K562 (cell line): ENCODE results near the gene MXD3. TPM values are rescaled to one million over a fixed set of nuclear protein-coding genes. Genes with fewer than 3 reads are reported as not detected.

Source experiments
- BCL6 ChIP-seq: fragments of 250-450 bp; sonication (Bioruptor Pico); IDR thresholded peaks from 2 replicates; pipeline ENCODE4 v1.4.0; 2020
- ELF4 ChIP-seq: fragments of 450-650 bp; formaldehyde crosslinking; IDR thresholded peaks from 2 replicates; pipeline ENCODE4 v1.4.0; 2022; ENCODE audit warnings: missing genetic modification characterization
- HEY1 ChIP-seq: fragments of 250-450 bp; sonication (Bioruptor Pico); IDR thresholded peaks from 2 replicates; pipeline ENCODE4 v1.5.0; 2020; ENCODE audit warnings: mild to moderate bottlenecking, moderate library complexity, borderline replicate concordance
- L3MBTL2 ChIP-seq: fragments of 450-650 bp; IDR thresholded peaks from 2 replicates; pipeline ENCODE4 v1.6.1; 2016; ENCODE audit warnings: mild to moderate bottlenecking, moderate library complexity
- MEIS2 ChIP-seq: fragments of 450-650 bp; IDR thresholded peaks from 2 replicates; pipeline ENCODE4 v1.6.1; 2014; ENCODE audit warnings: mild to moderate bottlenecking; ENCODE audit not compliant: partially characterized antibody
- MTA2 ChIP-seq: fragments of 450-650 bp; IDR thresholded peaks from 2 replicates; pipeline ENCODE4 v1.6.1; 2016; ENCODE audit warnings: low read depth
- MXI1 ChIP-seq: IDR thresholded peaks from 2 replicates; pipeline ENCODE4 v1.6.1; 2011; ENCODE audit warnings: low read depth, mild to moderate bottlenecking, improper control_type of control experiment, low read length
- NCOA4 ChIP-seq: fragments of 450-650 bp; IDR thresholded peaks from 2 replicates; pipeline ENCODE4 v1.6.1; 2018; ENCODE audit warnings: mild to moderate bottlenecking; ENCODE audit not compliant: partially characterized antibody
- NFATC3 ChIP-seq: fragments of 450-650 bp; IDR thresholded peaks from 2 replicates; pipeline ENCODE4 v1.6.1; 2017; ENCODE audit warnings: mild to moderate bottlenecking
- POLR2AphosphoS2 ChIP-seq: IDR thresholded peaks from 2 replicates; pipeline ENCODE4 v1.6.1; 2012; ENCODE audit warnings: low read length, improper control_type of control experiment
- RAD21 ChIP-seq, 2 experiments: fragments of 250-450 bp in 1 of 2; fragments of 450-650 bp in 1 of 2; sonication (Bioruptor Pico) in 1 of 2; formaldehyde crosslinking in 1 of 2; IDR thresholded peaks in 1 of 2; conservative IDR thresholded peaks in 1 of 2; 2 replicates each; pipeline versions ENCODE4 v1.4.0 to v1.8.0; 2020 to 2022; ENCODE audit warnings: mild to moderate bottlenecking in 2 of 2, moderate library complexity in 1 of 2
- SPI1 ChIP-seq: IDR thresholded peaks from 2 replicates; pipeline ENCODE4 v1.6.1; 2011; ENCODE audit warnings: low read depth, low read length, control low read depth, borderline replicate concordance
- TAF1 ChIP-seq: IDR thresholded peaks from 2 replicates; pipeline ENCODE4 v1.6.1; 2011; ENCODE audit warnings: mild to moderate bottlenecking, low read length, moderate library complexity; ENCODE audit not compliant: insufficient read depth, control insufficient read depth, severe bottlenecking; ENCODE audit errors: extremely low read depth
- THRAP3 ChIP-seq: fragments of 450-650 bp; IDR thresholded peaks from 2 replicates; pipeline ENCODE4 v1.6.1; 2016; ENCODE audit warnings: mild to moderate bottlenecking, inconsistent platforms, borderline replicate concordance
- TOE1 ChIP-seq, 2 experiments: fragments of 450-650 bp in 1 of 2; sonication (generic) in 1 of 2; formaldehyde crosslinking in 1 of 2; IDR thresholded peaks; 2 replicates each; pipeline versions ENCODE4 v1.7.1 to v1.8.0; 2016 to 2022; ENCODE audit warnings: borderline replicate concordance in 2 of 2, mild to moderate bottlenecking in 2 of 2, antibody characterized with exemption in 1 of 2, inconsistent platforms in 1 of 2, low read depth in 1 of 2, missing genetic modification reagents in 1 of 2, moderate library complexity in 1 of 2
- ZBTB17 ChIP-seq: fragments of 450-650 bp; formaldehyde crosslinking; IDR thresholded peaks from 2 replicates; pipeline ENCODE4 v1.4.0; 2020; ENCODE audit warnings: mild to moderate bottlenecking
- ZNF121 ChIP-seq: sonication (generic); formaldehyde crosslinking; conservative IDR thresholded peaks from 2 replicates; pipeline ENCODE4 v1.8.0; 2022; ENCODE audit warnings: missing genetic modification reagents
- ZNF23 ChIP-seq: fragments of 250-450 bp; sonication (Bioruptor Pico); IDR thresholded peaks from 2 replicates; pipeline ENCODE4 v1.4.0; 2020; ENCODE audit warnings: mild to moderate bottlenecking
- ZNF79 ChIP-seq: fragments of 250-450 bp; sonication (Bioruptor Pico); IDR thresholded peaks from 2 replicates; pipeline ENCODE4 v1.4.0; 2020; ENCODE audit warnings: low read depth, mild to moderate bottlenecking, moderate library complexity
- polyA plus RNA-seq, 8 experiments: library from polyadenylated mRNA; depleted of rRNA in 4 of 8; stranded (reverse) in 5 of 8; unstranded in 3 of 8; fragments of >200 nt; fragmentation: Nextera tagmentation in 2 of 8; fragmentation: Illumina TruSeq in 1 of 8; extraction: Ambion mirVana in 2 of 8; extraction: Trizol in 1 of 8; gene quantifications; 2 replicates each; pipeline versions ENCODE4 v1.2.1 to v1.2.3, GENCODE V29; 2011 to 2014; ENCODE audit warnings: inconsistent platforms in 1 of 8, missing spikeins in 1 of 8
- total RNA-seq, 7 experiments: library from RNA; depleted of rRNA in 6 of 7; stranded (reverse); fragments of >200 nt in 6 of 7; fragmentation: Illumina TruSeq in 2 of 7; extraction: Trizol in 2 of 7; gene quantifications; 2 replicates each; pipeline versions ENCODE4 v1.2.1 to v1.2.3, GENCODE V29; 2011 to 2021; ENCODE audit warnings: low replicate concordance in 1 of 7
- TF ChIP-seq, protein P1 (sequence below): sonication (generic); formaldehyde crosslinking; IDR thresholded peaks from 2 replicates; pipeline ENCODE4 v1.9.0; 2022; ENCODE audit warnings: mild to moderate bottlenecking, missing genetic modification reagents
- TF ChIP-seq, protein P2 (sequence below): fragments of 250-450 bp; sonication (Bioruptor Pico); IDR thresholded peaks from 2 replicates; pipeline ENCODE4 v1.6.1; 2021; ENCODE audit warnings: mild to moderate bottlenecking
- TF ChIP-seq, protein P3 (sequence below): sonication (generic); formaldehyde crosslinking; IDR thresholded peaks from 2 replicates; pipeline ENCODE4 v1.5.0; 2020; ENCODE audit warnings: missing genetic modification reagents
- TF ChIP-seq, protein P4 (sequence below): sonication (generic); formaldehyde crosslinking; IDR thresholded peaks from 2 replicates; pipeline ENCODE4 v1.8.1; 2022; ENCODE audit warnings: missing genetic modification reagents

Gene MXD3
- total and polyA plus RNA-seq, 9 of the 15 experiments (the other 6 are each of a cell fraction or from before 2014, with no cell fraction given), result 0.28 to 24.8 (median 4.5) TPM

DNA sequence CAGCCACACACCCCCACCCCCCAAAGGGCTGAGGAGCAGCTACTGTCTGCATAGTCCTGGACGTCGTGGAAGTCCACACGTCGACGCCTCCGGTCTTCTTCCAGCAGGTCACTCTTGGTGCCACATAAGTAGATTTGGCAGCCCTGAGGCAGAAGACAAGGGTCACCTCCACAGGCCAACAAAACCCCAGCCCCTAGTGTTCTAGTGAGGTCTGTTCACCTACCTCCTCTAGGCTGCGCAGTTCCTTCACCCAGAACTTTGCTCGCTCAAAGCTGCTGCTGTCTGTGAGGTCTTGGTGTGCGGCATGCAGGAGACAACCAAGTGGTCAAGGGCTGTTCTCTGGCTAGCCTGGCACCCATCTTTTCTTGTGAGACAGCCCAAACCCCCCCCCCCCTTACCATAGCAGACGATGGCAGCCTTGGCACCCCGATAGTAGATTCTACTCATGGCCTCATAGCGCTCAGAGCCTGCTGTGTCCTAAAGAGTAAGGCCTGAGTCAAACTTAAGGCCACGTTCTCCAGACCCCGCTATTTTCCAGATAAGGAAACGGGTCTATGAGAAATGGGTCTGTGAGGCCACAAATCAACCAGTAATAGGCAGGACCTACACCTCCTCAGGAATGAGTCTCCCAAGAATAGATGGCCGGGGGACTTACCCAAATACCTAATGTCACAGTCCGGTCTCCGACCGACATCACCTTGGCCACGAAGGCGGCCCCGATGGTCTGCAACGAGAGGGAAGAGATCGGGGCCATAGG lies 9.2 kb downstream of the MXD3 start (continued):
- TF ChIP-seq ZBTB17 (CRISPR knock-in tag) (no peak), TAF1 (peak; percentile 39), ZNF79 (CRISPR knock-in tag) (no peak), NCOA4 (no peak), RAD21 (CRISPR knock-in tag; conservative IDR thresholded peaks at IDR 0.05 in 1 of 2, IDR thresholded peaks at IDR 0.05 in 1 of 2) (peak in 1 of 2 experiments; percentile 45; a peak in 2 of 4 replicates), BCL6 (CRISPR knock-in tag) (no peak), SPI1 (0 out of 2 replicates have a peak, but pooled peaks have one; percentile 7), ZNF121 (CRISPR knock-in tag) (0 out of 2 replicates have a peak, but pooled peaks have one; percentile 12), NFATC3 (no peak), MEIS2 (no peak), THRAP3 (no peak), HEY1 (CRISPR knock-in tag) (no peak), MTA2 (no peak), ELF4 (CRISPR knock-in tag) (no peak), MXI1 (no peak), ZNF23 (no peak), POLR2AphosphoS2 (no peak), TOE1 (IDR thresholded peaks at IDR 0.05; ENCODE audit: borderline replicate concordance) (no peak), TOE1 (CRISPR knock-in tag; IDR thresholded peaks at IDR 0.05; ENCODE audit: borderline replicate concordance, low read depth) (no peak), L3MBTL2 (no peak; the same call in 1 of the 2 replicates)
- TF ChIP-seq, protein P1, sequence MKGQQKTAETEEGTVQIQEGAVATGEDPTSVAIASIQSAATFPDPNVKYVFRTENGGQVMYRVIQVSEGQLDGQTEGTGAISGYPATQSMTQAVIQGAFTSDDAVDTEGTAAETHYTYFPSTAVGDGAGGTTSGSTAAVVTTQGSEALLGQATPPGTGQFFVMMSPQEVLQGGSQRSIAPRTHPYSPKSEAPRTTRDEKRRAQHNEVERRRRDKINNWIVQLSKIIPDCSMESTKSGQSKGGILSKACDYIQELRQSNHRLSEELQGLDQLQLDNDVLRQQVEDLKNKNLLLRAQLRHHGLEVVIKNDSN, result 0 out of 2 replicates have a peak, but pooled peaks have one; percentile 7
- TF ChIP-seq, protein P2, sequence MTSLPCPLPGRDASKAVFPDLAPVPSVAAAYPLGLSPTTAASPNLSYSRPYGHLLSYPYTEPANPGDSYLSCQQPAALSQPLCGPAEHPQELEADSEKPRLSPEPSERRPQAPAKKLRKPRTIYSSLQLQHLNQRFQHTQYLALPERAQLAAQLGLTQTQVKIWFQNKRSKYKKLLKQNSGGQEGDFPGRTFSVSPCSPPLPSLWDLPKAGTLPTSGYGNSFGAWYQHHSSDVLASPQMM (CRISPR knock-in tag), result no peak
- TF ChIP-seq, protein P3, sequence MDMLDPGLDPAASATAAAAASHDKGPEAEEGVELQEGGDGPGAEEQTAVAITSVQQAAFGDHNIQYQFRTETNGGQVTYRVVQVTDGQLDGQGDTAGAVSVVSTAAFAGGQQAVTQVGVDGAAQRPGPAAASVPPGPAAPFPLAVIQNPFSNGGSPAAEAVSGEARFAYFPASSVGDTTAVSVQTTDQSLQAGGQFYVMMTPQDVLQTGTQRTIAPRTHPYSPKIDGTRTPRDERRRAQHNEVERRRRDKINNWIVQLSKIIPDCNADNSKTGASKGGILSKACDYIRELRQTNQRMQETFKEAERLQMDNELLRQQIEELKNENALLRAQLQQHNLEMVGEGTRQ (CRISPR knock-in tag), result no peak
- TF ChIP-seq, protein P4, sequence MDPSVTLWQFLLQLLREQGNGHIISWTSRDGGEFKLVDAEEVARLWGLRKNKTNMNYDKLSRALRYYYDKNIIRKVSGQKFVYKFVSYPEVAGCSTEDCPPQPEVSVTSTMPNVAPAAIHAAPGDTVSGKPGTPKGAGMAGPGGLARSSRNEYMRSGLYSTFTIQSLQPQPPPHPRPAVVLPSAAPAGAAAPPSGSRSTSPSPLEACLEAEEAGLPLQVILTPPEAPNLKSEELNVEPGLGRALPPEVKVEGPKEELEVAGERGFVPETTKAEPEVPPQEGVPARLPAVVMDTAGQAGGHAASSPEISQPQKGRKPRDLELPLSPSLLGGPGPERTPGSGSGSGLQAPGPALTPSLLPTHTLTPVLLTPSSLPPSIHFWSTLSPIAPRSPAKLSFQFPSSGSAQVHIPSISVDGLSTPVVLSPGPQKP (CRISPR knock-in tag), result no peak
